ENCODE results near the gene ANGPTL2. TPM values are rescaled to one million over a fixed set of nuclear protein-coding genes. Genes with fewer than 3 reads are reported as not detected.

Gene ANGPTL2
- polyA plus RNA-seq, 1 of the 3 experiments (the other 2 are of a cell fraction): 12.3 TPM

- POLR2A ChIA-PET: no interaction called here
- WGBS (ENCODE audit: low lambda C conversion rate): 96% methylated on average over 9 of the region's 9 CpGs
Measured at GRCh38 chr9:127066060-127066850, 56.2 kb downstream of the ANGPTL2 start.

GRCh38 chr9:127065592-127065991 lies 56.8 kb downstream of the ANGPTL2 start:
- ChIA-PET POLR2A (no interaction called here), CTCF (no interaction called here)
- Histone ChIP-seq H3K36me3 (replicated peaks in 1 of 2; ENCODE audit: control insufficient read depth in 1 of 2, insufficient read depth in 2 of 2, low read length in 1 of 2) (no peaks in the 10 kb centered on the region), H3K79me2 (ENCODE audit: insufficient read depth) (no peaks in the 10 kb centered on the region), H3K4me3 (ENCODE audit: low read depth in 2 of 2, low read length in 1 of 2) (no peak overlapping the region), H2AFZ (ENCODE audit: low read depth) (no peak overlapping the region; the same call in 1 of the 2 replicates), H3K9ac (no peak overlapping the region), H3K4me2 (no peak overlapping the region), H4K20me1 (ENCODE audit: insufficient read depth) (no peaks in the 10 kb centered on the region), H3K9me3 (no peaks in the 10 kb centered on the region), H3F3A (replicated peaks; ENCODE audit: insufficient read depth) (no peaks in the 10 kb centered on the region), H3K9me2 (no peaks in the 10 kb centered on the region), H3K4me1 (ENCODE audit: control insufficient read depth in 1 of 2, insufficient read depth in 2 of 2, low read depth in 1 of 2, low read length in 1 of 2) (no peaks in the 10 kb centered on the region), H3K27me3 (ENCODE audit: insufficient read depth) (no peaks in the 10 kb centered on the region), H3K27ac (ENCODE audit: low read depth in 2 of 2, low read length in 1 of 2) (no peak overlapping the region)
- no peak for TF ChIP-seq MAX (IDR thresholded peaks at IDR 0.05; ENCODE audit: low read depth)
- TF ChIP-seq REST (IDR thresholded peaks at IDR 0.05; ENCODE audit: low read depth, low read length): no peak
- no peak for TF ChIP-seq NFIC (IDR thresholded peaks at IDR 0.05; ENCODE audit: borderline replicate concordance)
- no peak for TF ChIP-seq ZBTB33 (IDR thresholded peaks at IDR 0.05; ENCODE audit: borderline replicate concordance, low read depth)
- no peak for TF ChIP-seq ELF1 (IDR thresholded peaks at IDR 0.05)
- TF ChIP-seq MEF2A (IDR thresholded peaks at IDR 0.05; ENCODE audit: borderline replicate concordance, low read depth): no peak
- 69% methylated on average over 1 of the region's 1 CpG for WGBS (ENCODE audit: low lambda C conversion rate)
- no peak for DNase-seq

More at GRCh38 chr9:127066060-127066850, 56.2 kb downstream of the ANGPTL2 start:
- no peak for TF ChIP-seq RAD21 (IDR thresholded peaks at IDR 0.05; ENCODE audit: low read length)
- no peak for TF ChIP-seq TAF1 (IDR thresholded peaks at IDR 0.05; ENCODE audit: borderline replicate concordance, low read depth, low read length)
- Histone ChIP-seq H3K27me3 (ENCODE audit: insufficient read depth) (no peaks in the 10 kb centered on the region), H3K4me3 (ENCODE audit: low read depth in 2 of 2, low read length in 1 of 2) (no peak overlapping the region), H3K4me1 (ENCODE audit: control insufficient read depth in 1 of 2, insufficient read depth in 2 of 2, low read depth in 1 of 2, low read length in 1 of 2) (no peaks in the 10 kb centered on the region), H3K9me2 (no peaks in the 10 kb centered on the region), H3K9ac (no peak overlapping the region), H3K4me2 (no peak overlapping the region), H2AFZ (ENCODE audit: low read depth) (no peak overlapping the region; the same call in 1 of the 2 replicates), H3K79me2 (ENCODE audit: insufficient read depth) (no peaks in the 10 kb centered on the region), H4K20me1 (ENCODE audit: insufficient read depth) (no peaks in the 10 kb centered on the region), H3F3A (replicated peaks; ENCODE audit: insufficient read depth) (no peaks in the 10 kb centered on the region), H3K27ac (ENCODE audit: low read depth in 2 of 2, low read length in 1 of 2) (no peak overlapping the region), H3K36me3 (replicated peaks in 1 of 2; ENCODE audit: control insufficient read depth in 1 of 2, insufficient read depth in 2 of 2, low read length in 1 of 2) (peaks cover 0 to 2% of the 10 kb centered on the region in 2 experiments), H3K9me3 (peaks cover 2% of the 10 kb centered on the region; the same call in 1 of the 2 replicates)
- no peak for DNase-seq
- CTCF ChIA-PET: interaction anchor here (1.2 kb wide), 1 partner anchor 126 kb away, joined by 4 read pairs; no protein-coding TSS in a partner anchor

Data from SK-N-SH (cell line).